Uterus (tissue), 2 donors: ENCODE data around the gene PRUNE2.

Experiments
- POLR2A ChIP-seq, 2 donors: fragments of 450-650 bp; IDR thresholded peaks; one replicate each; pipeline ENCODE4 v1.6.1; 2016; ENCODE audit warnings: antibody characterized with exemption in 2 of 2, mild to moderate bottlenecking in 1 of 2, moderate library complexity in 1 of 2
- TF ChIP-seq, protein P1 (sequence below), 4 experiments: fragments of 200-600 bp in 2 of 4; fragments of 450-650 bp in 2 of 4; sonication (generic) in 2 of 4; IDR thresholded peaks; one replicate each; pipeline ENCODE4 v1.5.1; 2016 to 2019; ENCODE audit warnings: antibody characterized with exemption in 4 of 4, mild to moderate bottlenecking in 2 of 4, moderate library complexity in 1 of 4

DNA sequence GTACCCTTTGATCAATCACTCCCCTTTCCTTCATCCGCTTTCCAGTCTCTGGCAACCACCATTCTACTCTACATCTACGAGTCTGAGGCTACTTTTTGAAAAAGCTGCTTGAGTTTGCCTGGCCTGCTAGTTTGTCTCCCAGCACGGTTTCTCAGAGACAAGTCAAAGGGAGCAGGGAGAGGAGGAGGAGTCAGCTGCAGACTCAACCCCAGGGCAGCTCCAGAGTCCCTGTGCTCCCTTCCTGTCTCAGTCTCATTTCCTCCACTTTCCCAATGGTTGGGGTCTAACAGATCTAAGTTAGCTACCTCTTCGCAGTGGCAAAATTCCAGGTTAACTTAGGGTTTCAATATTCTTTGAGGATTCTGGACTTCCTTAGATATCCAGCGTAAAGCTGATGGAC, 221.7 kb downstream of the PRUNE2 start:
- TF ChIP-seq, protein P1, sequence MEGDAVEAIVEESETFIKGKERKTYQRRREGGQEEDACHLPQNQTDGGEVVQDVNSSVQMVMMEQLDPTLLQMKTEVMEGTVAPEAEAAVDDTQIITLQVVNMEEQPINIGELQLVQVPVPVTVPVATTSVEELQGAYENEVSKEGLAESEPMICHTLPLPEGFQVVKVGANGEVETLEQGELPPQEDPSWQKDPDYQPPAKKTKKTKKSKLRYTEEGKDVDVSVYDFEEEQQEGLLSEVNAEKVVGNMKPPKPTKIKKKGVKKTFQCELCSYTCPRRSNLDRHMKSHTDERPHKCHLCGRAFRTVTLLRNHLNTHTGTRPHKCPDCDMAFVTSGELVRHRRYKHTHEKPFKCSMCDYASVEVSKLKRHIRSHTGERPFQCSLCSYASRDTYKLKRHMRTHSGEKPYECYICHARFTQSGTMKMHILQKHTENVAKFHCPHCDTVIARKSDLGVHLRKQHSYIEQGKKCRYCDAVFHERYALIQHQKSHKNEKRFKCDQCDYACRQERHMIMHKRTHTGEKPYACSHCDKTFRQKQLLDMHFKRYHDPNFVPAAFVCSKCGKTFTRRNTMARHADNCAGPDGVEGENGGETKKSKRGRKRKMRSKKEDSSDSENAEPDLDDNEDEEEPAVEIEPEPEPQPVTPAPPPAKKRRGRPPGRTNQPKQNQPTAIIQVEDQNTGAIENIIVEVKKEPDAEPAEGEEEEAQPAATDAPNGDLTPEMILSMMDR (IDR thresholded peaks at IDR 0.05) = no peak
- no peak for TF ChIP-seq POLR2A (IDR thresholded peaks at IDR 0.05)
